GM19395 (cell line): Measurements from ENCODE around the gene ZKSCAN1.
"Not testable (repeated sequence)": the region's sequence is repeated elsewhere in the genome, so short reads cannot be mapped to it uniquely, and the experiment has no call there.

Source experiments
- ATAC-seq: cut with Tn5 transposase; IDR thresholded peaks from one replicate; pipeline ENCODE4 v1.9.1; 2021; ENCODE audit warnings: mild to moderate bottlenecking, moderate library complexity; ENCODE audit not compliant: unreplicated experiment

Gene ZKSCAN1

DNA sequence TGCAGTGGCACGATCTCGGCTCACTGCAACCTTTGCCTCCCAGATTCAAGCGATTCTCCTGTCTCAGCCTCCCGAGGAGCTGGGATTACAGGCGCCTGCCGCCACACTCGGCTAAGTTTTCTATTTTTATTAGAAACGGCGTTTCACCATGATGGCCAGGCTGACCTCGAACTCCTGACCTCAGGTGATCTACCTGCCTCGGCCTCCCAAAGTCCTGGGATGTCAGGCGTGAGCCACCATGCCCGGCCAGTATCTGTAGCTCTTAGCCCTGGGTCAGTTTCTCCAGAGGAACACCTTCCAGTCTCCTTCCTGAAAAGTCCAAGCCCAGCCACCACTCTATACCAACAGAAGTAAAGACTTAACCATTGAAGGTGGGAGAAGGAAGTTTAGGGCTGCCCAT is 15.2 kb upstream of the ZKSCAN1 start:
- no peak for ATAC-seq

DNA sequence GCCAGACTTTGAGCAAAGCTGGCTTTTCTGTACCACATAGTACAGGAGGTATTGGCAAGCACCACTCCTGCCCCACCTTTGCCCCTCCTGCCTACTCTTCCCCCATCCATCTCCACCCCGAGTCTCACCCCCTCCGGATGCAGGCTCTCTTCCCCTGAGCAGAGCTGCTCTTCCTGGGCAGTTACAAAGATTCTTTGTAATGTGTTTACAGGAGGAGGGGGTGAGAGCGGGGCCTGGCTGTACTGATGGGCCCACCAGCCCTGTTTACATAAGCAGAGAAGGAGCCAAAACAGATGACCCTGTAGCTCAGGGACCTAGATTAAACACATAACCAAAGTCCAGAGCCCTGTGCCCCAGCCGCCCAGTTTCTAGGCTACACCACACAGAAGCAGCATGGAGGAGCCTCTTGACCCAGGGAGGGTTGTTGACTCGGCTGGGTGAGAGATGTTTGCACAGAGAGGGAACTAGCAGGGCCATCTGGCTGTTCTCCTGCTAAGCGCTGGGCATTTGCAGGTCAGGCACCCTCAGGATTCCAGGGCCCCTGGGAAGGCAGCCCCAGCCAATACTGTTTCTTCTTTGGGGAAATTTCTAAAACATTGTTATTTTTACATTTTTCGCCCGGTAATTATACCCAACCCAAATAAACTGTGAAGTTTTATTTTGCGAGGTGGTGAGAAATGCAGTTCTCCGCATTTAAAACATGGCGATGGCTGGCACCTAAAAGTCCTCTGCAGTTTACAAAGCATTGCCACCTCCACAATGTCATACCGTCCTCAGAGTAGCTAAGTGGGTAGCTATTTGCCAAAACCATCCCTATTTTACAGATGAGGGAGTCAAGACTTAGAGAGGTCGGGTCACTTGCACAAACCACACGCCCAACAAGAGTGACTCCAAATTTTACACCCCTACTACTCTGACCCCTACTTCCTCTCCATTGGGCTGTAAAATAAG is 11.4 kb upstream of the ZKSCAN1 start:
- ATAC-seq, result no peak

GRCh38 chr7:100007887-100008286 is 7.5 kb upstream of the ZKSCAN1 start:
- ATAC-seq, result no peak

- ATAC-seq, result no peak
Measured at GRCh38 chr7:100008525-100008924, 6.9 kb upstream of the ZKSCAN1 start.

- ATAC-seq, result not testable (repeated sequence)
Measured at GRCh38 chr7:100009952-100010351, 5.4 kb upstream of the ZKSCAN1 start.

DNA sequence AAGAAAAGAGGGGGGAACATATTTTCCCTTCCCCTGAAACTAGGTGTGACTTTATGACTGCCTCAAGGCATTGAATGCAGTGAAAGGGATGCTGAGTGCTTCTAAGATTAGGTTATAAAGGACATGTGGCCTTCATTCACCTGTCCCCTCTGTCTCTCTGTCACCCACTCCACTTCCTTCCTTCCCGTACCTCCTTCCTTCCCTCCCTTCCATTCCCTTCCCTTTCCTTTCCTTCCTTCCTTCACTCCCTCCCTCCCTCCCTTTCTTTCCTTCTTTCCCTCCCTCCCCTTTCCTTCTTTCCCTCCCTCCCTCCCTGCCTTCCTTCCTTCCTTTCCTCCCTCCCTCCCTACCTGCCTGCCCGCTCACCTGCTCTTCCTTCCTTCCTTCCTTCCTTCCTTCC is 4.5 kb upstream of the ZKSCAN1 start:
- ATAC-seq, result no peak

DNA sequence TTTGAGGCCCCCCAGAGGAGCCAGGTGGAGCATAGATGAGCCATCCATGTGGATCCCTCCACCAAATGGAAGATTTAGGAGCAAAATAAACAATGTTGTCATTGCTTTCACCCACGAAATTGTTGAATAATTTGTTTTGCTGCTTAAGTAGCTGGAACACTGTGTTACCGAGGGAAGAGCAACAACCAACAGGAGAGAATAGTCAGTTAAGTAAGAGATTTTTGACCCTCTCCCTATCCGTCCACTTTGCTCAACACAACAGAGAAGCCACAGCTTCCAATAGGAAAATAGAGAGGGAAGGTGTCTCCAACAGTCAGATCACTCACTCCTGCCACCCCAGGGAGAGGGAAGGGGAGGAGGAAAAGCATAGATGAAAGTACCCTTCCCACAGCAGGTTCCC is 3.9 kb upstream of the ZKSCAN1 start:
- ATAC-seq, result no peak

DNA sequence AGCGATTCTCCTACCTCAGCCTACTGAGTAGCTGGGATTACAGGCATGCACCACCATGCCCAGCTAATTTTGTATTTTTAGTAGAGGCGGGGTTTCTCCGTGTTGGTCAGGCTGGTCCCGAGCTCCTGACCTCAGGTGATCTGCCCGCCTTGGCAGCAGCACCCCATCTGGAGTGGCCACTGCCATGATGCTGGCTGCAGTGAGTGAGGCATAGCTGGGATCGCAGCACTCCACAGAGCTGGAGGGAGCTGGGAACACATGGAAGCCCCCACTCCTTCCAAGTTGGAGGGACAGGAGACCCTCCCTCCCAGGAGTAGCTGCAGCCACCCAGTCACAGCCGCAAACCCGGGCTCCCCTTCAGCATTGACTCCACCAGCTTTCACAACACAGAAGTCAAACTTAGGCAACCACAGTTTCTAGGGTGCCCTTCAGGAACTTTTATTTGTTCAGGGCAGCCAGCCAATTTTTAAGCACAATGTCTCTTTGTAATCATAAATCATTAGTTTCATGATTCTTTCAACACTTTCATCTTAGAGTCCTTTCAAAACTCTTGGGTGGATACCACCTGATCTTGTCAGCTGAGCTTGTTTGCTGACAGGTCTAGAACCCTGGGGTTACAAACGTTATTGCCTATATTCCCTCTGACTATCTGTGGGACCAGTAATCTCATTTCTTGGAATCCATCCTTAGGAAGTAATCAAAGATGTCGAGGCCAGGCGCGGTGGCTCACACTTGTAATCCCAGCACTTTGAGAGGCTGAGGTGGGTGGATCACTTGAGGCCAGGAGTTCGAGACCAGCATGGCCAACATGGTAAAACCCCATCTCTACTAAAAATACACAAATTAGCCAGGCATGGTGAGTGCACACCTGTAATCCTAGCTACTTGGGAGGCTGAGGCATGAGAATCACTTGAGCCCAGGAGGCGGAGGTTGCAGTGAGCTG is 2.7 kb upstream of the ZKSCAN1 start:
- ATAC-seq, result not testable (repeated sequence)

- ATAC-seq, result no peak
Measured at GRCh38 chr7:100013328-100013676, 2.1 kb upstream of the ZKSCAN1 start.

- ATAC-seq, result no peak
Measured at GRCh38 chr7:100016215-100016901, 962 bp downstream of the ZKSCAN1 start.

DNA sequence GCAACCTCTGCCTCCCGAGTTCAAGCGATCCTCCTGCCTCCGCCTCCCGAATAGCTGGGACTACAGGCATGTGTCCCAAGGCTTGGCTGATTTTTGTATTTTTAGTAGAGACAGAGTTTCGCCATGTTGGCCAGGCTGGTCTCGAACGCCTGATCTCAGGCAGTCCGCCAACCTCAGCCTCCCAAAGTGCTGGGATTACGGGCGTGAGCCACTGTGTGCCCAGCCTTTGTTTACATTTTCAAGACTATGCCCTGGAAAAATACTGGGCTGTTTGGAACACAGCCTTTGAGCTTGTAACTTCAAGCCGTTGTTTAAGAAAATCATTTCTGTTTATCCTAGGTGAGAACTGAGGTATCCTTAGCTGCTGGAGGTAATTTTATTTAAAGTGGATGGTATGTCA is 1.9 kb downstream of the ZKSCAN1 start:
- no peak for ATAC-seq

- no peak for ATAC-seq
Measured at GRCh38 chr7:100017875-100018274, 2.5 kb downstream of the ZKSCAN1 start.

- no peak for ATAC-seq
Measured at GRCh38 chr7:100019908-100020307, 4.5 kb downstream of the ZKSCAN1 start.

DNA sequence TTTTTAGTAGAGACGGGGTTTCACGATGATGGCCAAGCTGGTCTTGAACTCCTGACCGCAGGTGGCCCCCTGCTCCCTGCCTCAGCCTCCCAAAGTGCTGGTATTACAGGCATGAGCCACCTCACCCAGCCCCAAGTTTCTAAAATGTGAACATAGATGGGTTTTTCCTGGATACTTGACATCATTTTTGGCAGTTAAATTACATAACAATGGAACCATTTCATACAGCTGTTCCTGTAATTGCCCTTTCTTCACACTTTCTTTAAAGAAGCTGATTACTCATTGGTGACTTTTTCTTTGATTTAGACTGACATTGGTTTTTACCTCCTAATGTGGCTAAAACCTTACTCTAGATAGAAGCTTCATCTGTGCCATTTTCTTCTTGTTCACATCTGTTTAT is 5.9 kb downstream of the ZKSCAN1 start:
- no peak for ATAC-seq

DNA sequence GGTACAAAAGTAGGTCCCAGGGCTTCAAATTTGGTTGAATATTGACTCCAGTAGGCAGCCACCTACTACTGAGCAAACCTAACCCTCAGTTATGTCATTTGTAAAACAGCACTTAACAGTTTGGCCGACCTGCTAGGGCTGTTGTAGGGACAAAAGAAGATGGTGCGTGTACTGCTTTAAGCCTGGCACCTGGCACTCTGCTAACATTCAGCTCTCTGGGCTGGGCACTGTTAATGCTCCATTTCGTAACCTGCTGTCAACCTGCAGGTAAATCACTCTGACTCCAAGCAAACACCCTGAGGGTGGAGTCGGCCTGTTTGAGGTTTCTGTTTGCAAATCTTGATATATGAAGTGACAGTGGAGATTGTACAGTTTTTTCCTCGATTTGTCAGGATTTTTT is 7.2 kb downstream of the ZKSCAN1 start:
- ATAC-seq, result no peak

- ATAC-seq, result no peak
Measured at GRCh38 chr7:100023526-100023925, 8.1 kb downstream of the ZKSCAN1 start.

DNA sequence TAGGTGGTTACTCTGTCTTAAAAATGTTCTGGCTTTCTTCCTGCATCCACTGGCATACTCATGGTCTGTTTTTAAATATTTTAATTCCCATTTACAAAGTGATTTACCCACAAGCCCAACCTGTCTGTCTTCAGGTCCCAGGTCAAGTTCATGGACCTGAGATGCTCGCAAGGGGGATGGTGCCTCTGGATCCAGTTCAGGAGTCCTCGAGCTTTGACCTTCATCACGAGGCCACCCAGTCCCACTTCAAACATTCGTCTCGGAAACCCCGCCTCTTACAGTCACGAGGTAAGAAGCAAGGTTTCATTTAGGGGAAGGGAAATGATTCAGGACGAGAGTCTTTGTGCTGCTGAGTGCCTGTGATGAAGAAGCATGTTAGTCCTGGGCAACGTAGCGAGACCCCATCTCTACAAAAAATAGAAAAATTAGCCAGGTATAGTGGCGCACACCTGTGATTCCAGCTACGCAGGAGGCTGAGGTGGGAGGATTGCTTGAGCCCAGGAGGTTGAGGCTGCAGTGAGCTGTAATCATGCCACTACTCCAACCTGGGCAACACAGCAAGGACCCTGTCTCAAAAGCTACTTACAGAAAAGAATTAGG is 8.7 kb downstream of the ZKSCAN1 start:
- no peak for ATAC-seq

DNA sequence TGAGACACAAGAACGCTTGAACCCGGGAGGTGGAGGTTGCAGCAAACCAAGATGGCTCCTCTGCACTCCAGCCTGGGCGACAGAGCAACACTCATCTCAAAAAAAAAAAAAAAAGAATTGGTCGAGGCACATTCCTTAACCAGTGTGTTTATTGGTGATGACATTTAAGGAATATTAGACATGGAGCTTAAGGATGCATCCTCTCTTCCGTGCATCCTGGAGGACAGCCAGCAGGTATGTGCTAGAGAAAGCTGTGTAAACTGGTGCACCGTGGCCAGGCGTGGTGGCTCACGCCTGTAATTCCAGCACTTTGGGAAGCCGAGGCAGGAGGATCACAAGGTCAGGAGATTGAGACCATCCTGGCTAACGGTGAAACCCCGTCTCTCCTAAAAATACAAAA is 11.8 kb downstream of the ZKSCAN1 start:
- no peak for ATAC-seq

GRCh38 chr7:100029596-100029995 is 14.2 kb downstream of the ZKSCAN1 start:
- ATAC-seq, result no peak

DNA sequence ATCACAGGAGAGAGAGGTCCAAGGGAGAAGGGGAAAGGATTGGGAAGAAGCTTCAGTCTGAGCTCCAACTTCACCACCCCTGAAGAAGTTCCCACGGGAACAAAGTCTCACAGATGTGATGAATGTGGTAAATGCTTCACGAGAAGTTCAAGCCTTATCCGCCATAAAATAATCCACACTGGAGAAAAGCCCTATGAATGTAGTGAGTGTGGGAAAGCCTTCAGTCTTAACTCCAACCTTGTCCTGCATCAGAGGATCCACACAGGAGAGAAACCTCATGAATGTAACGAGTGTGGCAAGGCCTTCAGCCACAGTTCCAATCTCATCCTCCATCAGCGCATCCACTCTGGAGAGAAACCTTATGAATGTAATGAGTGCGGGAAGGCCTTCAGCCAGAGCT is 18.1 kb downstream of the ZKSCAN1 start:
- ATAC-seq, result no peak
